ENCODE results near the gene AFF3. TPM values are rescaled to one million over a fixed set of nuclear protein-coding genes. Genes with fewer than 3 reads are reported as not detected.

Gene AFF3
- total RNA-seq, 1 experiment from 2014 or later = not detected

DNA sequence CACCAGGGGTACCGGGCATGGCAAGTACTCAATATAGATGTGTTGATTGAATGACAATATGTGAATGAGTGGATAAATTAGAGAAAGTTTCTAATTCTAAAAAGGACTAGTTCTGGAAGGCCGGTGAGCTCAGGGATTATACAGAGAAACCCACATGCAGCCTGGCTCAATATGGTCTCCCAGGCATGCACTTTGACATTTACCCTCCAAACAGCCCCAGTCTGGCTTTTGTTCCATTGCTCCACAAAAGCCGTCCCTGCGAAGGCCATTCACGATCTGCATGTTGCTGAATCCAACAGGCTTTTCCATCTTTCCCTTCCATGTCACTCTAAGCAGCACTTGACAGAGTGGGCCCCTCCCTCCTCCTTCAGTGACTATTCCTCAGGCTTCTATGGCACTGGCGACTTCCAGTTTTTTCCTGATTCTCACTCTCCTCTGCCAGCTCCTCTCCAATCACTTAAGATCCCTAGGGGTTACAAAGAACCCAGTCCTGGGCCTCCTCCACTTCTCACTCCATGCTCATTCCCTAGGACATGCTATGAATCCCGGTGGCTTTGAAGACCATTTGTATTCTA is 266.7 kb downstream of the AFF3 start:
- Histone ChIP-seq H3K4me2 (no peak overlapping the region), H3K4me3 (no peak overlapping the region), H4K20me1 (ENCODE audit: insufficient read depth) (no peaks in the 10 kb centered on the region), H3K27me3 (ENCODE audit: insufficient read depth, low read depth) (peaks cover 91% of the 10 kb centered on the region), H2AFZ (no peak overlapping the region), H3K36me3 (ENCODE audit: low read depth) (no peaks in the 10 kb centered on the region), H3K79me2 (ENCODE audit: low read depth) (no peaks in the 10 kb centered on the region), H3K9me3 (ENCODE audit: insufficient read depth, low read depth) (no peaks in the 10 kb centered on the region), H3K9me2 (ENCODE audit: insufficient read depth) (no peaks in the 10 kb centered on the region), H3K27ac (no peak overlapping the region), H3F3A (ENCODE audit: insufficient read depth, low read depth) (no peaks in the 10 kb centered on the region), H3K4me1 (replicated peaks; ENCODE audit: insufficient read depth) (no peaks in the 10 kb centered on the region)
- POLR2A ChIA-PET (ENCODE audit: unreplicated experiment) = no interaction called here
- no peak for TF ChIP-seq EZH2 (IDR thresholded peaks at IDR 0.05; ENCODE audit: low read depth)
- TF ChIP-seq, protein P1, sequence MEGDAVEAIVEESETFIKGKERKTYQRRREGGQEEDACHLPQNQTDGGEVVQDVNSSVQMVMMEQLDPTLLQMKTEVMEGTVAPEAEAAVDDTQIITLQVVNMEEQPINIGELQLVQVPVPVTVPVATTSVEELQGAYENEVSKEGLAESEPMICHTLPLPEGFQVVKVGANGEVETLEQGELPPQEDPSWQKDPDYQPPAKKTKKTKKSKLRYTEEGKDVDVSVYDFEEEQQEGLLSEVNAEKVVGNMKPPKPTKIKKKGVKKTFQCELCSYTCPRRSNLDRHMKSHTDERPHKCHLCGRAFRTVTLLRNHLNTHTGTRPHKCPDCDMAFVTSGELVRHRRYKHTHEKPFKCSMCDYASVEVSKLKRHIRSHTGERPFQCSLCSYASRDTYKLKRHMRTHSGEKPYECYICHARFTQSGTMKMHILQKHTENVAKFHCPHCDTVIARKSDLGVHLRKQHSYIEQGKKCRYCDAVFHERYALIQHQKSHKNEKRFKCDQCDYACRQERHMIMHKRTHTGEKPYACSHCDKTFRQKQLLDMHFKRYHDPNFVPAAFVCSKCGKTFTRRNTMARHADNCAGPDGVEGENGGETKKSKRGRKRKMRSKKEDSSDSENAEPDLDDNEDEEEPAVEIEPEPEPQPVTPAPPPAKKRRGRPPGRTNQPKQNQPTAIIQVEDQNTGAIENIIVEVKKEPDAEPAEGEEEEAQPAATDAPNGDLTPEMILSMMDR (conservative IDR thresholded peaks at IDR 0.05) = no peak
- BruUV-seq (replicated peaks) = no TSS peak
- intact Hi-C loops (cut with micrococcal nuclease; ENCODE audit: unreplicated experiment) = no loop called here
- CTCF ChIA-PET = no interaction called here
- no peak for DNase-seq

DNA sequence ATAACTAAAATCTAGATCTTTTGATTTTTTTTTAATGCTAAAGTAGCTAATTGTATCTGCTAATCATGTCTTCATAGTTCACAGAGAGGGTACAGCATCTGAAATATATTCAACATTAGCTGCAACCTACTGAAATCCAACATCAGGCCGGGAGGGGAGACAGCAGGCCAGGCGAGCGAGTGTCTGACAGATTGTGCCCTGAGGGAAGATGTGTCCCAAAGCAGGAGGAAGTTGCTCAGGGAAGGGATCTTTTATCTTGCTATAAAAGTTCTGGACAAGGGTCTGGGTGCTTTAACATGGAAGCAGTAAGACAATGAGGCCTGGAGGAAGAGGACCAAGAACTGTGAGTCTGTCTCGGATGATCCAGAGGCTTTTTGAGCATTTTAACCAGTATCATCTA is 274.1 kb downstream of the AFF3 start:
- POLR2A ChIA-PET (ENCODE audit: unreplicated experiment) = no interaction called here

DNA sequence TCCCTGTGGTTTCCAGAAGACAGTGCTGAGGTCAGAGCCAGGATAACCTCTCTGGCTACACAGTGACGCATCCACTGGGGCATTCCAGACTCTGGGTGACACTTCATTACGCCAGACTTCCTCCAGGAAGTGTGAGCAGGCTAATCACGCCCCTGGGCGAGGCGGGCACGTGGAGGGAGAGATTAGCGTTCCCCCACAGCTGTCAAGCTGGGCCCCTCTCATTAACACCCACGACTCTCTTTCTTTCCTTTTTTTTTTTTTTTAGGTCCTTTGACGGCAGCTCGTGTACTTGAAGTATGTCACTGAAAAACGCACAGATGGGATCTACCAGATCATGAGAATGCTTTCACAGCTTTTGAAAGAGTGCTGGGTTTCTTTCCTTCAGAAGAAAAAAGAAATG is 274.6 kb downstream of the AFF3 start:
- ChIA-PET POLR2A (ENCODE audit: unreplicated experiment) (no interaction called here), CTCF (no interaction called here)
- Histone ChIP-seq H3K27me3 (ENCODE audit: insufficient read depth, low read depth) (peaks cover 64% of the 10 kb centered on the region), H3K79me2 (ENCODE audit: low read depth) (no peaks in the 10 kb centered on the region), H3K27ac (no peak overlapping the region), H4K20me1 (ENCODE audit: insufficient read depth) (no peaks in the 10 kb centered on the region; the same call in 1 of the 2 replicates), H3K4me2 (no peak overlapping the region), H3K9me2 (ENCODE audit: insufficient read depth) (no peaks in the 10 kb centered on the region), H3K36me3 (ENCODE audit: low read depth) (no peaks in the 10 kb centered on the region), H3K4me1 (replicated peaks; ENCODE audit: insufficient read depth) (no peaks in the 10 kb centered on the region), H2AFZ (no peak overlapping the region), H3K4me3 (no peak overlapping the region), H3K9me3 (ENCODE audit: insufficient read depth, low read depth) (no peaks in the 10 kb centered on the region), H3F3A (ENCODE audit: insufficient read depth, low read depth) (no peaks in the 10 kb centered on the region)
- BruUV-seq (replicated peaks) = no TSS peak
- no peak for TF ChIP-seq EZH2 (IDR thresholded peaks at IDR 0.05; ENCODE audit: low read depth)
- TF ChIP-seq, protein P1 (conservative IDR thresholded peaks at IDR 0.05) = no peak
- DNase-seq = no peak
- intact Hi-C loops (cut with micrococcal nuclease; ENCODE audit: unreplicated experiment) = no loop called here

More for the DNA sequence above, 274.1 kb downstream of the AFF3 start:
- intact Hi-C loops (cut with micrococcal nuclease; ENCODE audit: unreplicated experiment) = no loop called here
- no TSS peak for BruUV-seq (replicated peaks)
- H3K27ac ChIP-seq = no peak overlapping the region
- H3K27me3 ChIP-seq (ENCODE audit: insufficient read depth, low read depth) = peaks cover 69% of the 10 kb centered on the region
- no peak overlapping the region for H2AFZ ChIP-seq
- no peaks in the 10 kb centered on the region for H3K36me3 ChIP-seq (ENCODE audit: low read depth)
- no peaks in the 10 kb centered on the region for H3K9me2 ChIP-seq (ENCODE audit: insufficient read depth)
- no peaks in the 10 kb centered on the region for H3K9me3 ChIP-seq (ENCODE audit: insufficient read depth, low read depth)
- CTCF ChIA-PET = no interaction called here
- H3K79me2 ChIP-seq (ENCODE audit: low read depth) = no peaks in the 10 kb centered on the region
- no peak overlapping the region for H3K4me3 ChIP-seq
- no peaks in the 10 kb centered on the region for H3F3A ChIP-seq (ENCODE audit: insufficient read depth, low read depth)
- TF ChIP-seq, protein P1 (conservative IDR thresholded peaks at IDR 0.05) = no peak
- no peak for TF ChIP-seq EZH2 (IDR thresholded peaks at IDR 0.05; ENCODE audit: low read depth)
- no peaks in the 10 kb centered on the region for H3K4me1 ChIP-seq (replicated peaks; ENCODE audit: insufficient read depth)
- DNase-seq = no peak
- H4K20me1 ChIP-seq (ENCODE audit: insufficient read depth) = no peaks in the 10 kb centered on the region; the same call in 1 of the 2 replicates
- no peak overlapping the region for H3K4me2 ChIP-seq

All from PC-9 (cell line).